Prostate gland (tissue), 2 donors: Measurements from ENCODE around the gene MRPL44.
A peak's percentile ranks its signal among the peaks of the same experiment; 100 is the strongest.

Experiments used
- POLR2A ChIP-seq: fragments of 450-650 bp; IDR thresholded peaks from one replicate; pipeline ENCODE4 v1.6.1; 2016; ENCODE audit warnings: antibody characterized with exemption, mild to moderate bottlenecking
- POLR2AphosphoS5 ChIP-seq: sonication (generic); formaldehyde crosslinking; IDR thresholded peaks from one replicate; pipeline ENCODE4 v1.6.1; 2017; ENCODE audit warnings: antibody characterized with exemption
- TF ChIP-seq, protein P1 (sequence below), 4 experiments: fragments of 200-600 bp in 2 of 4; fragments of 450-650 bp in 2 of 4; sonication (generic) in 2 of 4; IDR thresholded peaks; 1 replicate in 3 of 4; 2 replicates in 1 of 4; pipeline ENCODE4 v1.5.1; 2016 to 2019; ENCODE audit warnings: antibody characterized with exemption in 4 of 4, mild to moderate bottlenecking in 2 of 4, moderate library complexity in 2 of 4

DNA sequence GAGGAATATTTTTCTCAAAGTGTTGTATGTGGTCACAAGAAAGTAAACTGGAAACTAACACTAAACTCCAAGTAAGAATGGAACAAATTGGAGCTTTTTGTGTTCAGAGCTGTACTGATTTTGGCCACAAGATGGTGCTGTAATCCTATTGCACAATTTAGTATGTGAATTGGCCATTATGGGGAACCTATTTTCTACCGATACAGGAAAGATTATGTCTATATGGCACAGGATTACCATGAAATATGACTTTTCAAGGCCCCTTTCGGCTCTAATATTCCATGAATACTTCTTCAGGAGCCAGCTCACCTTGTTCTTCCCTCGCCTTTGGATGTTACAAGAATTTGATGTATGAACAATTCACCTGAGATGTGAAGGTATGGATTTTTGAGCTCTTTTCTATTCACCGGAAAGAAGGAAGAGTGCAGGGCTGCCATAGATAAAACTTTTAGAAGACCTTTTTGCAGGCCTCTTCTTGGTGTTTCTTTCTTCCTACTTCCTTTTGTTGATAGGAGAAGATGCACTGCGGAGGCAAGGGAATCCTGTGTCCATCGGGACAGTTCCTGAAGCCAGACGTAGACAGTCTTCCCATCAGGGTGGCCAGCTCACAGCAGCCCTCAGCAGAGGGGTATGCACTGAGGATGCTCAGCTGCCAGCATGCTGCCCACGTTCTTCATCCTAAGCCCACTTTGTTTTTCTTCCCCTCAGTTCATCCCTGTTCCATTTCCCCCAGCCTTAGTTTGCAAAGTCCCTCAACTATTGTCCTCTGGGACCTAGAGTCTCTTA lies 13.3 kb downstream of the MRPL44 start:
- TF ChIP-seq, protein P1, sequence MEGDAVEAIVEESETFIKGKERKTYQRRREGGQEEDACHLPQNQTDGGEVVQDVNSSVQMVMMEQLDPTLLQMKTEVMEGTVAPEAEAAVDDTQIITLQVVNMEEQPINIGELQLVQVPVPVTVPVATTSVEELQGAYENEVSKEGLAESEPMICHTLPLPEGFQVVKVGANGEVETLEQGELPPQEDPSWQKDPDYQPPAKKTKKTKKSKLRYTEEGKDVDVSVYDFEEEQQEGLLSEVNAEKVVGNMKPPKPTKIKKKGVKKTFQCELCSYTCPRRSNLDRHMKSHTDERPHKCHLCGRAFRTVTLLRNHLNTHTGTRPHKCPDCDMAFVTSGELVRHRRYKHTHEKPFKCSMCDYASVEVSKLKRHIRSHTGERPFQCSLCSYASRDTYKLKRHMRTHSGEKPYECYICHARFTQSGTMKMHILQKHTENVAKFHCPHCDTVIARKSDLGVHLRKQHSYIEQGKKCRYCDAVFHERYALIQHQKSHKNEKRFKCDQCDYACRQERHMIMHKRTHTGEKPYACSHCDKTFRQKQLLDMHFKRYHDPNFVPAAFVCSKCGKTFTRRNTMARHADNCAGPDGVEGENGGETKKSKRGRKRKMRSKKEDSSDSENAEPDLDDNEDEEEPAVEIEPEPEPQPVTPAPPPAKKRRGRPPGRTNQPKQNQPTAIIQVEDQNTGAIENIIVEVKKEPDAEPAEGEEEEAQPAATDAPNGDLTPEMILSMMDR (IDR thresholded peaks at IDR 0.05): peak; percentile 69 to 91 (median 88)
- TF ChIP-seq POLR2AphosphoS5 (no peak), POLR2A (no peak)
